Lower leg skin (tissue), 4 donors: ENCODE data around the gene SPG11. TPM values are rescaled to one million over a fixed set of nuclear protein-coding genes. Genes with fewer than 3 reads are reported as not detected.

Experiments
- DNase-seq, 2 donors: peaks; one replicate each; pipeline ENCODE4 v3.0.0-alpha.2; 2019; ENCODE audit warnings: low spot score in 2 of 2
- H3K4me3 ChIP-seq: fragments of 200-600 bp; sonication (generic); 2 replicates; pipeline ENCODE4 v1.5.1; 2017; ENCODE audit warnings: mild to moderate bottlenecking, low read depth; ENCODE audit not compliant: poor library complexity, severe bottlenecking
- CTCF ChIP-seq, 3 donors: fragments of 450-650 bp; IDR thresholded peaks; one replicate each; pipeline ENCODE4 v1.5.1; 2016; ENCODE audit warnings: antibody characterized with exemption in 3 of 3, mild to moderate bottlenecking in 3 of 3, moderate library complexity in 2 of 3
- POLR2A ChIP-seq, 2 donors: fragments of 450-650 bp; IDR thresholded peaks; one replicate each; pipeline ENCODE4 v1.6.1; 2016 to 2017; ENCODE audit warnings: antibody characterized with exemption in 2 of 2, mild to moderate bottlenecking in 1 of 2, moderate library complexity in 1 of 2
- WGBS, 2 donors: methylation state at CpG; one replicate each; pipeline ENCODE4 v1.1.5; 2018; 5-methylcytosine and 5-hydroxymethylcytosine counted together
- intact Hi-C: fragments of 100-400 bp; cut with DNase I; formaldehyde crosslinking; loops from one replicate; pipeline ENCODE4 v1.15.0; 2023; ENCODE audit warnings: low total_unique reads
- total RNA-seq, 4 donors: library from RNA; depleted of rRNA; stranded (reverse); fragments of >200 nt; gene quantifications; one replicate each; pipeline ENCODE4 v1.1.0, GENCODE V29; 2016

Gene SPG11
- total RNA-seq, 4 donors from 2014 or later: 78.1 to 118 (median 89.7) TPM

GRCh38 chr15:44573386-44573785 is 90.1 kb downstream of the SPG11 start:
- TF ChIP-seq POLR2A (IDR thresholded peaks at IDR 0.05) (no peak), CTCF (IDR thresholded peaks at IDR 0.05) (no peak)
- DNase-seq: no peak
- WGBS, 2 donors: 87 to 94% methylated on average over 6 of the region's 6 CpGs
- no peak overlapping the region for H3K4me3 ChIP-seq
- intact Hi-C loops: no loop called here

GRCh38 chr15:44570361-44570760 is 93.1 kb downstream of the SPG11 start:
- 97 to 100% methylated on average over 3 to 4 of the region's 4 CpGs for WGBS, 2 donors
- intact Hi-C loops: no loop called here
- no peak for DNase-seq
- no peak overlapping the region for H3K4me3 ChIP-seq
- no peak for TF ChIP-seq POLR2A (IDR thresholded peaks at IDR 0.05)
- no peak for TF ChIP-seq CTCF (IDR thresholded peaks at IDR 0.05)

GRCh38 chr15:44569316-44569715 is 94.1 kb downstream of the SPG11 start:
- H3K4me3 ChIP-seq: no peak overlapping the region
- no peak for DNase-seq
- no peak for TF ChIP-seq POLR2A (IDR thresholded peaks at IDR 0.05)
- TF ChIP-seq CTCF (IDR thresholded peaks at IDR 0.05): no peak
- 94 to 98% methylated on average over 4 of the region's 4 CpGs for WGBS, 2 donors
- intact Hi-C loops: loop anchor here (10.0 kb wide), 1 partner anchor 55 kb away; no protein-coding TSS in a partner anchor

- WGBS, 2 donors: 73 to 78% methylated on average over 3 of the region's 3 CpGs
- no peak for DNase-seq
- TF ChIP-seq POLR2A (IDR thresholded peaks at IDR 0.05) (no peak), CTCF (IDR thresholded peaks at IDR 0.05) (no peak)
- no peak overlapping the region for H3K4me3 ChIP-seq
- intact Hi-C loops: loop anchor here (10.0 kb wide), 1 partner anchor 56 kb away; no protein-coding TSS in a partner anchor
Measured at GRCh38 chr15:44568338-44568737, 95.1 kb downstream of the SPG11 start.

GRCh38 chr15:44566155-44566540 is 97.3 kb downstream of the SPG11 start:
- no peak overlapping the region for H3K4me3 ChIP-seq
- 95 to 96% methylated on average over 4 of the region's 4 CpGs for WGBS, 2 donors
- DNase-seq: no peak
- no peak for TF ChIP-seq CTCF (IDR thresholded peaks at IDR 0.05)
- no peak for TF ChIP-seq POLR2A (IDR thresholded peaks at IDR 0.05)
- intact Hi-C loops: loop anchor here (10.0 kb wide), 1 partner anchor 59 kb away; no protein-coding TSS in a partner anchor
